ENCODE measurements around the gene ORAI3.

DNA sequence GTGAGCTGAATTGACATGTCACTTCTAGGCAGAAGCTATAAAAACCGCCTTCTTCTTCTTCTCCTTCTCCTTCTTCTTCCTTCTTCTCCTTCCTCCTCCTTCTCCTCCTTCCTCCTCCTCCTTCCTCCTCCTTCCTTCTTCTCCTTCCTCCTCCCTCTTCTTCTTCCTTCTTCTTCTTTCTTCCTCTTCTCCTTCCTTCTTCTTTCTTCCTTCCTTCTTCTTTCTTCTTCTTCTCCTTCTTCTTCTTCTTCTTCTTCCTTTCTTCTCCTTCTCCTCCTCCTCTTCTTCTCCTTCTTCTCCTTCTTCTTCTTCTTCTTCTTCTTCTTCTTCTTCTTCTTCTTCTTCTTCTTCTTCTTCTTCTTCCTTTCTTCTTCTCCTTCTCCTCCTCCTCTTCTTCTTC is 30.3 kb upstream of the ORAI3 start:
- TF ChIP-seq, protein P1, sequence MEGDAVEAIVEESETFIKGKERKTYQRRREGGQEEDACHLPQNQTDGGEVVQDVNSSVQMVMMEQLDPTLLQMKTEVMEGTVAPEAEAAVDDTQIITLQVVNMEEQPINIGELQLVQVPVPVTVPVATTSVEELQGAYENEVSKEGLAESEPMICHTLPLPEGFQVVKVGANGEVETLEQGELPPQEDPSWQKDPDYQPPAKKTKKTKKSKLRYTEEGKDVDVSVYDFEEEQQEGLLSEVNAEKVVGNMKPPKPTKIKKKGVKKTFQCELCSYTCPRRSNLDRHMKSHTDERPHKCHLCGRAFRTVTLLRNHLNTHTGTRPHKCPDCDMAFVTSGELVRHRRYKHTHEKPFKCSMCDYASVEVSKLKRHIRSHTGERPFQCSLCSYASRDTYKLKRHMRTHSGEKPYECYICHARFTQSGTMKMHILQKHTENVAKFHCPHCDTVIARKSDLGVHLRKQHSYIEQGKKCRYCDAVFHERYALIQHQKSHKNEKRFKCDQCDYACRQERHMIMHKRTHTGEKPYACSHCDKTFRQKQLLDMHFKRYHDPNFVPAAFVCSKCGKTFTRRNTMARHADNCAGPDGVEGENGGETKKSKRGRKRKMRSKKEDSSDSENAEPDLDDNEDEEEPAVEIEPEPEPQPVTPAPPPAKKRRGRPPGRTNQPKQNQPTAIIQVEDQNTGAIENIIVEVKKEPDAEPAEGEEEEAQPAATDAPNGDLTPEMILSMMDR (IDR thresholded peaks at IDR 0.05), result no peak
- TF ChIP-seq POLR2A (IDR thresholded peaks at IDR 0.05), result no peak

Measured in testis (tissue), 2 donors.